Kidney (tissue), 14 donors: Measurements from ENCODE around the gene OARD1. TPM values are rescaled to one million over a fixed set of nuclear protein-coding genes. Genes with fewer than 3 reads are reported as not detected.

ENCODE experiments used
- DNase-seq, 5 donors: peaks; one replicate each; pipeline ENCODE4 v3.0.0-alpha.2; 2013 to 2020
- FAIRE-seq: peaks from 2 replicates; lab custom pipeline; 2012; peaks lifted over from hg19 to GRCh38; lab: Jason Lieb, UNC
- H3K27ac ChIP-seq, 2 donors: one replicate each; pipeline ENCODE4 v1.7.0; 2013; ENCODE audit warnings: low read depth in 2 of 2, low read length in 2 of 2, inconsistent platforms in 1 of 2
- H3K27me3 ChIP-seq: one replicate; pipeline ENCODE4 v1.7.1; 2013; ENCODE audit warnings: low read length, inconsistent platforms; ENCODE audit not compliant: control insufficient read depth, insufficient read depth
- H3K36me3 ChIP-seq, 3 donors: one replicate each; pipeline versions ENCODE4 v1.7.0 to v1.7.1; 2013; ENCODE audit warnings: low read length in 3 of 3, control low read depth in 1 of 3, inconsistent platforms in 1 of 3; ENCODE audit not compliant: insufficient read depth in 3 of 3, control insufficient read depth in 2 of 3
- H3K4me1 ChIP-seq, 3 donors: one replicate each; pipeline versions ENCODE4 v1.7.0 to v1.7.1; 2013; ENCODE audit warnings: low read length in 3 of 3, inconsistent platforms in 1 of 3, low read depth in 1 of 3; ENCODE audit not compliant: control insufficient read depth in 2 of 3, insufficient read depth in 2 of 3
- H3K4me3 ChIP-seq, 3 donors: one replicate each; pipeline versions ENCODE4 v1.7.0 to v1.8.1; 2013; ENCODE audit warnings: low read length in 3 of 3, control low read depth in 1 of 3, inconsistent platforms in 1 of 3
- H3K9ac ChIP-seq, 3 donors: one replicate each; pipeline versions ENCODE4 v1.7.0 to v1.7.1; 2013; ENCODE audit warnings: low read length in 3 of 3, control low read depth in 1 of 3, inconsistent platforms in 1 of 3
- H3K9me3 ChIP-seq, 3 donors: one replicate each; pipeline versions ENCODE4 v1.7.0 to v1.7.1; 2013; ENCODE audit warnings: low read length in 3 of 3, control low read depth in 1 of 3, inconsistent platforms in 1 of 3; ENCODE audit not compliant: control insufficient read depth in 2 of 3, insufficient read depth in 1 of 3
- CTCF ChIP-seq: IDR thresholded peaks from 3 replicates; pipeline ENCODE4 v1.5.1; 2012; ENCODE audit warnings: mild to moderate bottlenecking, moderate library complexity, borderline replicate concordance; ENCODE audit not compliant: insufficient read depth; ENCODE audit errors: extremely low read depth
- intact Hi-C: fragments of 100-400 bp; cut with DNase I; formaldehyde crosslinking; loops from one replicate; pipeline ENCODE4 v1.11.1; 2022
- polyA plus RNA-seq: library from polyadenylated mRNA; stranded (reverse); fragments of 350-450 nt; fragmentation: Illumina TruSeq; extraction: RNeasy Lipid Tissue Mini Kit (QIAGEN cat#74804); gene quantifications from one replicate; pipeline ENCODE4 v1.2.3, GENCODE V29; 2014; ENCODE audit warnings: low read depth, low replicate concordance; ENCODE audit not compliant: insufficient read depth
- total RNA-seq: library from RNA; stranded (reverse); fragmentation: NEBNext Ultra II Directional; extraction: Animal tissue kit (Norgen Biotek cat#: 25700); gene quantifications from one replicate; pipeline ENCODE4 v1.2.1, GENCODE V29; 2021
- donor health status: control.
- donor health status: control.
- donor health status: control.
- donor health status: control.
- donor health status: control.
- donor health status: DM: yes; HTN: yes; CAD: no.
- donor health status: Normal renal cell carcinoma (clear cell type).

Gene OARD1
- total and polyA plus RNA-seq, 2 donors from 2014 or later = 35.9 to 62.6 TPM

- FAIRE-seq (no peak), DNase-seq (no peak)
- Histone ChIP-seq H3K4me1 (peaks cover 0 to 21% (median 6%) of the 10 kb centered on the region in 3 donors), H3K36me3 (peaks cover 0 to 11% (median 11%) of the 10 kb centered on the region in 3 donors), H3K27me3 (no peaks in the 10 kb centered on the region), H3K27ac (no peak overlapping the region), H3K9ac (no peak overlapping the region), H3K9me3 (no peaks in the 10 kb centered on the region), H3K4me3 (peak overlapping the region in 2 of 3 donors; percentile 65 to 72)
- intact Hi-C loops = no loop called here
- no peak for TF ChIP-seq CTCF
Measured at GRCh38 chr6:41036186-41036585, 36.0 kb downstream of the OARD1 start.

- Histone ChIP-seq H3K27ac (no peak overlapping the region), H3K9me3 (no peaks in the 10 kb centered on the region), H3K9ac (no peak overlapping the region), H3K36me3 (peaks cover 0 to 14% (median 14%) of the 10 kb centered on the region in 3 donors), H3K4me3 (no peak overlapping the region), H3K27me3 (no peaks in the 10 kb centered on the region), H3K4me1 (peaks cover 0 to 9% (median 4%) of the 10 kb centered on the region in 3 donors)
- intact Hi-C loops = no loop called here
- FAIRE-seq (no peak), DNase-seq (no peak)
- TF ChIP-seq CTCF = no peak
Measured at GRCh38 chr6:41033776-41034175, 38.4 kb downstream of the OARD1 start.

- Histone ChIP-seq H3K27me3 (no peaks in the 10 kb centered on the region), H3K4me1 (peaks cover 0 to 9% (median 5%) of the 10 kb centered on the region in 3 donors), H3K36me3 (peaks cover 0 to 14% (median 14%) of the 10 kb centered on the region in 3 donors), H3K9me3 (no peaks in the 10 kb centered on the region), H3K27ac (no peak overlapping the region), H3K4me3 (no peak overlapping the region), H3K9ac (no peak overlapping the region)
- intact Hi-C loops = no loop called here
- DNase-seq (no peak), FAIRE-seq (no peak)
- no peak for TF ChIP-seq CTCF
Measured at GRCh38 chr6:41032830-41033229, 39.3 kb downstream of the OARD1 start.
